ENCODE results near the gene NMT1.

GRCh38 chr17:45081047-45081703 is 20.1 kb downstream of the NMT1 start:
- TF ChIP-seq CTCF (IDR thresholded peaks at IDR 0.05) (no peak), POLR2A (IDR thresholded peaks at IDR 0.05) (no peak)

Data from upper lobe of left lung (tissue), 4 donors.